HepG2 (cell line): ENCODE results near the gene PCDHB8. TPM values are rescaled to one million over a fixed set of nuclear protein-coding genes. Genes with fewer than 3 reads are reported as not detected.
A peak's percentile ranks its signal among the peaks of the same experiment; 100 is the strongest.
"Not testable (repeated sequence)": the region's sequence is repeated elsewhere in the genome, so short reads cannot be mapped to it uniquely, and the experiment has no call there.

Experiments
- ATAC-seq: fragments of 200-7000 bp; cut with Tn5 transposase; 3 replicates; pipeline ENCODE4 v1.9.1; 2020; ENCODE audit warnings: mild to moderate bottlenecking, moderate library complexity
- BruUV-seq: library from RNA; stranded (reverse); fragments of 400-500 nt; replicated peaks from 2 replicates; lab custom pipeline; 2021; lab: Mats Ljungman, UMichigan
- CTCF ChIA-PET: fragments of 300-600 bp; formaldehyde crosslinking; extraction: SDS; loops from one replicate; lab custom pipeline; 2021; ENCODE audit warnings: low total read pairs, inconsistent platforms, low intra/inter-chr PET ratio; lab: Yijun Ruan, JAX
- POLR2A ChIA-PET: fragments of 350-600 bp; sonication (Branson Sonifier 250); formaldehyde crosslinking; loops from one replicate; lab custom pipeline; 2020; ENCODE audit warnings: antibody characterized with exemption, inconsistent platforms; lab: Yijun Ruan, JAX
- DNase-seq: peaks from one replicate; pipeline ENCODE4 v3.0.0-alpha.2; 2015; ENCODE audit warnings: low spot score
- FAIRE-seq: peaks from 3 replicates; lab custom pipeline; 2011; peaks lifted over from hg19 to GRCh38; lab: Jason Lieb, UNC
- H2AFZ ChIP-seq: one replicate; pipeline ENCODE4 v1.6.1; 2011; ENCODE audit warnings: low read length, inconsistent platforms
- H3K27ac ChIP-seq: fragments of 300-600 bp; 3 replicates; pipeline ENCODE4 v1.8.0; 2011; ENCODE audit warnings: mixed run types, mild to moderate bottlenecking, mixed read lengths, low read length, inconsistent platforms; ENCODE audit not compliant: insufficient read depth; ENCODE audit errors: extremely low read length
- H3K27me3 ChIP-seq, 2 experiments: fragments of 200-600 bp in 1 of 2; 2 replicates in 1 of 2; 3 replicates in 1 of 2; pipeline versions ENCODE4 v1.6.0 to v1.8.0; 2011; ENCODE audit warnings: low read length in 2 of 2, mild to moderate bottlenecking in 2 of 2, moderate library complexity in 2 of 2, inconsistent platforms in 1 of 2; ENCODE audit not compliant: insufficient read depth in 2 of 2, control insufficient read depth in 1 of 2
- H3K36me3 ChIP-seq, 2 experiments: fragments of 200-600 bp in 1 of 2; replicated peaks in 1 of 2; 2 replicates in 1 of 2; 3 replicates in 1 of 2; pipeline versions ENCODE4 v1.5.1 to v1.8.0; 2011; ENCODE audit warnings: low read length in 2 of 2, inconsistent platforms in 1 of 2; ENCODE audit not compliant: insufficient read depth in 2 of 2, control insufficient read depth in 1 of 2
- H3K4me1 ChIP-seq: 2 replicates; pipeline ENCODE4 v1.5.1; 2012; ENCODE audit warnings: low read length, inconsistent platforms; ENCODE audit not compliant: insufficient read depth
- H3K4me2 ChIP-seq: 2 replicates; pipeline ENCODE4 v1.6.0; 2011; ENCODE audit warnings: low read depth, low read length, inconsistent platforms
- H3K4me3 ChIP-seq, 3 experiments: fragments of 200-600 bp in 1 of 3; sonication (generic), shearing (Covaris generic) in 1 of 3; replicated peaks in 1 of 3; 2 replicates each; pipeline ENCODE4 v1.5.1; 2011 to 2016; ENCODE audit warnings: low read length in 3 of 3, inconsistent platforms in 2 of 3, low read depth in 2 of 3, mild to moderate bottlenecking in 2 of 3, control low read depth in 1 of 3, mixed read lengths in 1 of 3; ENCODE audit not compliant: insufficient read depth in 1 of 3
- H3K79me2 ChIP-seq: one replicate; pipeline ENCODE4 v1.6.1; 2011; ENCODE audit warnings: low read length, inconsistent platforms; ENCODE audit not compliant: insufficient read depth
- H3K9ac ChIP-seq: 2 replicates; pipeline ENCODE4 v1.6.0; 2011; ENCODE audit warnings: mild to moderate bottlenecking, low read depth, low read length, inconsistent platforms; ENCODE audit not compliant: insufficient read depth
- H3K9me3 ChIP-seq: 2 replicates; pipeline ENCODE4 v1.5.1; 2012; ENCODE audit warnings: mild to moderate bottlenecking, low read length
- H4K20me1 ChIP-seq: 2 replicates; pipeline ENCODE4 v1.6.0; 2011; ENCODE audit warnings: inconsistent platforms, mild to moderate bottlenecking, low read length, moderate library complexity; ENCODE audit not compliant: insufficient read depth
- MIER3 ChIP-seq: IDR thresholded peaks from 2 replicates; pipeline ENCODE4 v1.6.1; 2016; ENCODE audit warnings: missing compliant biosample characterization, borderline replicate concordance
- ZFP1 ChIP-seq: IDR thresholded peaks from 2 replicates; pipeline ENCODE4 v1.6.1; 2016
- ZFP36 ChIP-seq: fragments of 150-350 bp; IDR thresholded peaks from 2 replicates; pipeline ENCODE4 v1.6.1; 2018; ENCODE audit warnings: borderline replicate concordance, low read length, low read depth; ENCODE audit not compliant: partially characterized antibody
- WGBS: methylation state at CpG from one replicate; pipeline ENCODE4 v1.1.6; 2017; ENCODE audit warnings: low lambda C conversion rate; 5-methylcytosine and 5-hydroxymethylcytosine counted together
- in situ Hi-C: cut with HindIII; loops from 2 replicates; pipeline ENCODE4 v1.10.0; 2017; ENCODE audit warnings: low pct_unique_long_range_greater_than_20kb; ENCODE audit not compliant: extremely low pct_ligation_motif_present
- intact Hi-C: fragments of 100-400 bp; cut with micrococcal nuclease; formaldehyde crosslinking; loops from one replicate; pipeline ENCODE4 v1.10.0; 2022; ENCODE audit not compliant: unreplicated experiment
- polyA plus RNA-seq, 8 experiments: library from polyadenylated mRNA; depleted of rRNA in 3 of 8; stranded (reverse) in 7 of 8; unstranded in 1 of 8; fragments of >200 nt; fragmentation: Illumina TruSeq in 4 of 8; extraction: Trizol in 4 of 8; gene quantifications; 2 replicates each; pipeline versions ENCODE4 v1.2.1 to v1.2.3, GENCODE V29; 2011 to 2016; ENCODE audit warnings: low read depth in 4 of 8, missing spikeins in 1 of 8, mixed read lengths in 1 of 8; ENCODE audit not compliant: insufficient read depth in 1 of 8
- total RNA-seq, 5 experiments: library from RNA; depleted of rRNA; stranded (reverse); fragments of >200 nt; fragmentation: Illumina TruSeq; extraction: Trizol; gene quantifications; 2 replicates each; pipeline ENCODE4 v1.2.3, GENCODE V29; 2016; ENCODE audit warnings: low read depth in 1 of 5
- TF ChIP-seq, protein P1 (sequence below): sonication (generic); formaldehyde crosslinking; IDR thresholded peaks from 2 replicates; pipeline ENCODE4 v1.4.0; 2020; ENCODE audit warnings: missing genetic modification reagents, borderline replicate concordance

Gene PCDHB8
- total and polyA plus RNA-seq, 2 of the 13 experiments (the other 11 are each of a cell fraction or from before 2014, with no cell fraction given) = 0.26 to 0.82 TPM

GRCh38 chr5:141192110-141192725 is 14.6 kb downstream of the PCDHB8 start, which contains the start of gene PCDHB10 (continued):
- TF ChIP-seq, protein P1, sequence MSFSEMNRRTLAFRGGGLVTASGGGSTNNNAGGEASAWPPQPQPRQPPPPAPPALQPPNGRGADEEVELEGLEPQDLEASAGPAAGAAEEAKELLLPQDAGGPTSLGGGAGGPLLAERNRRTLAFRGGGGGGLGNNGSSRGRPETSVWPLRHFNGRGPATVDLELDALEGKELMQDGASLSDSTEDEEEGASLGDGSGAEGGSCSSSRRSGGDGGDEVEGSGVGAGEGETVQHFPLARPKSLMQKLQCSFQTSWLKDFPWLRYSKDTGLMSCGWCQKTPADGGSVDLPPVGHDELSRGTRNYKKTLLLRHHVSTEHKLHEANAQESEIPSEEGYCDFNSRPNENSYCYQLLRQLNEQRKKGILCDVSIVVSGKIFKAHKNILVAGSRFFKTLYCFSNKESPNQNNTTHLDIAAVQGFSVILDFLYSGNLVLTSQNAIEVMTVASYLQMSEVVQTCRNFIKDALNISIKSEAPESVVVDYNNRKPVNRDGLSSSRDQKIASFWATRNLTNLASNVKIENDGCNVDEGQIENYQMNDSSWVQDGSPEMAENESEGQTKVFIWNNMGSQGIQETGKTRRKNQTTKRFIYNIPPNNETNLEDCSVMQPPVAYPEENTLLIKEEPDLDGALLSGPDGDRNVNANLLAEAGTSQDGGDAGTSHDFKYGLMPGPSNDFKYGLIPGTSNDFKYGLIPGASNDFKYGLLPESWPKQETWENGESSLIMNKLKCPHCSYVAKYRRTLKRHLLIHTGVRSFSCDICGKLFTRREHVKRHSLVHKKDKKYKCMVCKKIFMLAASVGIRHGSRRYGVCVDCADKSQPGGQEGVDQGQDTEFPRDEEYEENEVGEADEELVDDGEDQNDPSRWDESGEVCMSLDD (CRISPR knock-in tag) = no peak
- no peak for TF ChIP-seq ZFP36

DNA sequence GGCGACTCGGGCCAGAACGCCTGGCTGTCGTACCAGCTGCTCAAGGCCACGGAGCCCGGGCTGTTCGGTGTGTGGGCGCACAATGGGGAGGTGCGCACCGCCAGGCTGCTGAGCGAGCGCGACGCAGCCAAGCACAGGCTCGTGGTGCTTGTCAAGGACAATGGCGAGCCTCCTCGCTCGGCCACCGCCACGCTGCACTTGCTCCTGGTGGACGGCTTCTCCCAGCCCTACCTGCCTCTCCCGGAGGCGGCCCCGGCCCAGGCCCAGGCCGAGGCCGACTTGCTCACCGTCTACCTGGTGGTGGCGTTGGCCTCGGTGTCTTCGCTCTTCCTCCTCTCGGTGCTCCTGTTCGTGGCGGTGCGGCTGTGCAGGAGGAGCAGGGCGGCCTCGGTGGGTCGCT is 16.7 kb downstream of the PCDHB8 start:
- in situ Hi-C loops, H4K20me1 ChIP-seq, CTCF ChIA-PET, H3K9ac ChIP-seq, H3K27ac ChIP-seq, H3K4me1 ChIP-seq, intact Hi-C loops, H3K4me2 ChIP-seq, H3K36me3 ChIP-seq, H2AFZ ChIP-seq, BruUV-seq, FAIRE-seq, H3K27me3 ChIP-seq, DNase-seq, H3K4me3 ChIP-seq, POLR2A ChIA-PET, H3K79me2 ChIP-seq, ATAC-seq: not testable (repeated sequence)
- H3K9me3 ChIP-seq = peaks cover 21% of the 10 kb centered on the region
- no CpG with 5 or more reads among the region's 37 CpGs for WGBS

DNA sequence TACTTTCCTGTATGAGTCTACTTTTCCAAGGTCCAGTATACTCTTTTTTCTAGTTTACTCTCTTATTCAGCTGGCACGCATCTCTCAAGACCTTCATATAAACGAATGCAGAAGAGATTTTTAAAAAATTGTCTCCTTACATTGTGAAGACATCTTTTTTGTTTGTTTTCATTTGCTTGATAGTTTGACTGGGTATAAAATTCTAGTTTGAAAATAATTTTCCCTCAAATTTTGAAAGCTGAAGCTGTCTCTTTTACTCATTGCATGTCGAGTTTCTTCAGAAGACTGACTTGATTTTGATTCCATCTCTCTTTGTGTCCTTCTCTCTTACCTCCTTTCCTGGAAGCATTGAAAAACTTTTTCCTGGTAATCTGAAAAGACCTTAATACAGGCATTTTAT is 18.8 kb downstream of the PCDHB8 start:
- Histone ChIP-seq H3K9ac (no peak overlapping the region), H3K27me3 (no peaks in the 10 kb centered on the region), H3K4me2 (no peak overlapping the region), H3K79me2 (no peaks in the 10 kb centered on the region), H3K36me3 (no peaks in the 10 kb centered on the region), H3K4me3 (no peak overlapping the region), H3K4me1 (no peaks in the 10 kb centered on the region), H2AFZ (no peak overlapping the region), H3K9me3 (peaks cover 21% of the 10 kb centered on the region), H4K20me1 (no peaks in the 10 kb centered on the region), H3K27ac (no peak overlapping the region)
- under 1% methylated on average over 3 of the region's 3 CpGs for WGBS
- no peak for TF ChIP-seq MIER3
- TF ChIP-seq ZFP1 (CRISPR knock-in tag) = peak; percentile 97; the same call in 1 of the 2 replicates
- in situ Hi-C loops (no loop called here), intact Hi-C loops (no loop called here)
- no peak for FAIRE-seq
- DNase-seq = no peak
- BruUV-seq = no TSS peak
- ATAC-seq = no peak
- POLR2A ChIA-PET = no interaction called here
- CTCF ChIA-PET = no interaction called here
